GM21360 (cell line): Measurements from ENCODE around the gene C5orf63.
"Not testable (repeated sequence)": the region's sequence is repeated elsewhere in the genome, so short reads cannot be mapped to it uniquely, and the experiment has no call there.

ENCODE experiments used
- ATAC-seq: cut with Tn5 transposase; IDR thresholded peaks from one replicate; pipeline ENCODE4 v1.9.1; 2021; ENCODE audit warnings: mild to moderate bottlenecking, moderate library complexity; ENCODE audit not compliant: unreplicated experiment

Gene C5orf63

GRCh38 chr5:127076315-127077129 lies 3.2 kb upstream of the C5orf63 start:
- no peak for ATAC-seq

DNA sequence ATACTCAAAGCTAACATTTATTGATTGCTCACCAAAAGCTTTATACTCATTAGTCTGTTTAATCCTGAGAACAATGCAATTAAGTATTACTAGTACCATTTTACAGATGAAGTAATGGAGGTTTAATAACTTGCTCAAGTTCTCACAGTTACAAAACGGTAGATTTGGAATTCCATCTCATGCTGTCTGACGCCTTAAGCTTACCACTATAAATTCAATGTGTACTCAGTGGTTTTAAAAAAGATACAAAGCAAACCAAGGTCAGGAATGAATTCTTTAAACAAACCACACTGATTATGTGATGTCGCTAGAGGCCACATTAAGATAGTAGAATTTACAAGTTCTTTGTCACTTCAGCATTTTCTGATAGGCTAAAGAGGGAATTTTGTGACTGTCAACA lies 1.2 kb upstream of the C5orf63 start:
- ATAC-seq: no peak

DNA sequence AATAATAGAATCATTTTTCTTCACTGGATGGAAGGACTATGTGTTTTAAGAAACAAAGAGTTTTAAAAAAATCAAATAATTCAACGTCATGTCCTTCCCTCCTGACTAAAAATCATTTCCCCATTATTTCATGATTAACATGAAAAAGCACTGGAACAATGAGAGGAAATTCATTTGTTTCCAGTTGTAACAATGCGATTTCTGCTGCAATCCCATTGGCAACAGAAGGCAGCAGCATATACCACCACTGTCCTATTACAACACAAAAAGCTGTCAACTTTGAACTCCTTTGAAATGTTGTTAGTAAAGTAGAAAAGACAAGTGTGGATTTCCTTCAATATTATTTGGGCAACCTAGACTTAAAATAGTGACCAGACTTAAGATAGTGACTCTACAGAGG lies 3.1 kb downstream of the C5orf63 start:
- ATAC-seq: no peak

DNA sequence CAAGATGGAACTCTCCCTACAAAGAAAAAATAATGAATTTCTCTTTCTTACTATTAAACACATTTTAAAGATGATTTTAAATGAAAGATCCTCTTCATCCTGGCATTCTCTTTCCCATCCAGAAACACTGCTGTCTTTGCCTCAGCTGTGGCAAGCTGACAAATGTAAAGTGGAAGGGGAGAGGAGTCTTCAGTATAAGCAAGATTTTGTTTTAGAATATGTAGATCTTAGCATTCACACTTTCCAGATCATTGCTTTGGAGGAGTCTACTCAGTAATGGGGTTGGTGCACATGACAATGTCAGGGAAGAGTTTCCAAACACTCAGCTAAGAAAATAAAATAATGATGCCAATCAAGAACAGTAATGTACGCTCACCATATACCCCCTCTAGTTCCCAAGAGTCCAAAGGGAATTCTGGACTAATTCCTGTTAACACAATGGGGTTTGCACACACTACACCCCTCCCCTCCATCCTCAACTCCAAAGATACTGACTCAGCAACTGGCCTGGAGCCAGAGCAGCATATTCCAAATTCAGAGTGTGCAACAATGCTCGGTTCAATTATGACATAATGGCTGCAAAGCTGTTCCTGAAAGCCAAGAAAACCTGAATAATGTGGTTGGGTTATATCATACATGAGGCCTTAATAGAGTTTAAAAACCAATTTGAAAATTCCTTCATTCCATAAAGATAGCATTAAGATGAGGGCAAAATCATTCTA lies 4.6 kb downstream of the C5orf63 start:
- no peak for ATAC-seq

DNA sequence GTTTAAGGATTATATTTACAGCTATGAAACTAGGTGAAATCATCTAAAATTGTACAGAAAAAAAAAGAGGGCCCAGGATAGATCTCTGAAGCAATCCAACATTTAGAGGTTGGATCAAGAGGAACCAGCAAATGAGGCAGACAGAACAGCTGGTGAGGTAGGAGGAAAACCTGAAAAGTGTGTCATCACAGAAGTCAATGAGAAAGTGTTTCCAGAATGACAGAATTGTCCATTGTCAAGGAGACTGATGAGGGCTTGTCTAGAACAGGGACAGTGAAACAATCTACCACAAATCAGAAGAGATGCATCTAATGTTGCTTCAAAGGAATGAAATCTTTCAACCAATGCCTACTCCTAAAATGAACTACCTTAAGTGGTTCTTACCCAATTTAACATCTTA lies 6.6 kb downstream of the C5orf63 start:
- ATAC-seq: no peak

GRCh38 chr5:127064253-127064840 lies 9.0 kb downstream of the C5orf63 start:
- ATAC-seq: no peak

DNA sequence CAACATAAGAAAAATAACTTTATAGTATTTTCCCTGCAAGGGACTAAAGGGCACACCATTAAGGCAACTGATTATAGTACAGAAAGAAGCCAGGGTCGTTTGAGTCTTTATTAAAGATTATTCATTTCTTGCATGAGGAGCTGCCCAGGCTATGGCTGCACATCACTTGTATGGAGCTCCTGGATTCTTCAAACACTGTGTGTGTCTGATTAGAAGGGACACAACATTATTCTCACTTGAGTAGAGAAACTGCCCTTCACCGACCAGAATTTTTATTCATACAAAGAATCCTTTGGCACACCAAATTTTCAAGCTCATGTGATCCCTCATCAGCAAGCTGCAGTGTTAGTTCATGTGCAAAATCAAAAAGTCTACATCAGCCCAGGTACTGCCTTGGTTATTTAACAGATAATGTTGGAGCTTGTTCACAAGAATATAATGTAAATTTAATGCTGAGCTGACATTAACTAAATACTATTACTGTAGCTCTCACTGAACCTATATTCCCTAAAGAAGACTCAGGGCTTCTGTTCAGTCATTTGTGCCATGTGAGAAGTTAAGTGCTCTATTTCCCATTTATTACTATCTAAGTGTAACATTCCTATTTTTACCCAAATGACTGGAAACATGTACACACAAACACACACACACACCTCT lies 9.9 kb downstream of the C5orf63 start:
- ATAC-seq: no peak

DNA sequence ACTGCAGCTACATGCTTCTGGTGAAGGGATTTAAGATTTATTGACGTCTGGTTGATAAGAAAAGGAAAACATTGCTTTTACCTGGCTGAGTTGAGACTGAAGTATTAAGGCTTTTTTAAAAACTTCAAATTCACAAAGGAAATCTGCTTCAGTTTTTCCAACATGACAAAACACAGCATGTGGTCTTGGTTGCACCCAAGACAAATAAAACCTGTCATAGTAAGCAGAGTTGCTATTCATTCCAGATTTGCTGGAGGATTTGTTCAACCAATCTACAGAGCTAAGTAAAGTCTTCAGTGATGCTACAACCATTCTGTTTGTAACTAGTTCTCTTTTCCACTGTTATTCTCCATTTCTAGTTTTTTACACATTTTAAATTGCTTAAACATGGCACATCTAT lies 11.3 kb downstream of the C5orf63 start:
- ATAC-seq: no peak

- ATAC-seq: no peak
These were observed 11.8 kb downstream of the C5orf63 start for GRCh38 chr5:127061537-127061936.

- no peak for ATAC-seq
These were observed 12.8 kb downstream of the C5orf63 start for GRCh38 chr5:127060470-127060985.

- ATAC-seq: no peak
These were observed 16.4 kb downstream of the C5orf63 start for GRCh38 chr5:127056896-127057295.

DNA sequence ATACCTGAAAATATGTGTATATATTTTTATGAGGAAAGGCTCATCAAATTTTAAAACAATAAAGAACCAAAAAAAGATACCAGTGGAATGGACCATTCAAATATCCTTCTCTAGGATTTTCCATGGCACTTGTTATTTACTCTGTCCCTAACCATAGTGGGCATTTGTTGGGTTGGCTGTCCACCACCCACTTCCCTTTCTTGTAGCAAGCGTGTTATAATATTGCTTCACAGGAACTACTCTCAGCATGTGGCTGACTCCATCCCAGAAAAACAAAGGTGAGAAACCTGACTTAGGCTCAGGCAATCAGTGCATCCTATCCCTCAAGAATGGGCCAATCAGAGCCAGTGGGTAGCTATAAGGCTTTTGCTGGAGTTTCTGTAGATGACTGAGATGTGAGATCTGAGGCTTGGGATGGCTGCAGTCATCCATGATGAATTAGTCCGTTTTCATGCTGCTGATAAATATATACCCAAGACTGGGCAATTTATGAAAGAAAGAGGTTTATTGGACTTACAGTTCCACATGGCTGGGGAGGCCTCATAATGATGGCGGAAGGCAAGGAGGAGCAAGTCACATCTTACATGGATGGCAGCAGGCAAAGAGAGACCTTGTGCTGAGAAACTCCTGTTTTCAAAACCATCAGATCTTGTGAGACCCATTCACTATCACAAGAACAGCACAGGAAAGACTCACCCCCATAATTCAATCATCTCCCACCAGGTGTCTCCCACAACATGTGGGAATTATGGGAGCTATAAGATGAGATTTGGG lies 17.2 kb downstream of the C5orf63 start:
- no peak for ATAC-seq

DNA sequence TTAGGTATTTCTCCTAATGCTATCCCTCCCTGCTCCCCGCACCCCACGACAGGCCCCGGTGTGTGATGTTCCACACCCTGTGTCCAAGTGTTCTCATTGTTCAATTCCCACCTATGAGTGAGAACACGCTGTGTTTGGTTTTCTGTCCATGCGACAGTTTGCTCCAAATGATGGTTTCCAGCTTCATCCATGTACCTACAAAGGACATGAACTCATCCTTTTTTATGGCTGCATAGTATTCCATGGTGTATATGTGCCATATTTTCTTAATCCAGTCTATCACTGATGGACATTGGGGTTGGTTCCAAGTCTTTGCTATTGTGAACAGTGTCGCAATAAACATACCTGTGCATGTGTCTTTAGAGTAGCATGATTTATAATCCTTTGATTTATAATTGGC lies 19.8 kb downstream of the C5orf63 start:
- not testable (repeated sequence) for ATAC-seq

DNA sequence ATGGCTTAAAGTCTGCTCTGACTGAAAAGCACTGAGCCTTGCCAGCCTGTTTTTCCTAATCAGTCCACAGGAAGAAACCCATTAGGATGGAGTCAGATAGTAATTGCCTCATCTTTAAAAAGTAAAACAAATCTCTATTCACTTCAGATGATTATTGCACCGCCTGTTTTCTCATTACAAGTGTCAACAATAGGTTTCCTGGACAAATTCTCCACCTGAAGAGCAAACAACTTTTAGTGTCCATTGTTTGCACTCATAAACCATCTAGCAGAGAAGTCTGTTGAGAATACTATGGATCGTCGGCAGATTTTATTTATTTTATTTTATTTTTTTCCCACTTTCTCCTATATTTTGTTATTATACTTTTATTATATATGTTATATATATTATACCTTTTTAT lies 20.3 kb downstream of the C5orf63 start:
- ATAC-seq: no peak

DNA sequence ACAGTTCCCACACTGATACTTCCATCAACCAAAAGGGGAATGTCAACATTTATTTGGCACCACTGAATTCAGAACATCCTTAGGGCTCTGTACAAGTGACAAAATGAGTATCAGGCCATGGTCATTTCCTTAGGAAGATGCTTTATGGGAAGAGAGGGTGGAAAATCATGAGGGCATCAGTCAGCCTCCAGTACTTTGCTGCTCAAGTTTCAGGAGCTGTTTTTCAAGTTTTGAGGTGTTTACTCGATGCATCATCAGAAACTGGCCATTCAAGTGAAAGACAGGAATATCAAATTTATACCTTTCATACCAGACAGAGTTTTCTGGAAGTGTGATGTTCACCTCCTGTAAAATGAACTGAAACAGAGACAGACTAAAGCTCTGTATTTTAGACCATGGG lies 21.7 kb downstream of the C5orf63 start:
- no peak for ATAC-seq

DNA sequence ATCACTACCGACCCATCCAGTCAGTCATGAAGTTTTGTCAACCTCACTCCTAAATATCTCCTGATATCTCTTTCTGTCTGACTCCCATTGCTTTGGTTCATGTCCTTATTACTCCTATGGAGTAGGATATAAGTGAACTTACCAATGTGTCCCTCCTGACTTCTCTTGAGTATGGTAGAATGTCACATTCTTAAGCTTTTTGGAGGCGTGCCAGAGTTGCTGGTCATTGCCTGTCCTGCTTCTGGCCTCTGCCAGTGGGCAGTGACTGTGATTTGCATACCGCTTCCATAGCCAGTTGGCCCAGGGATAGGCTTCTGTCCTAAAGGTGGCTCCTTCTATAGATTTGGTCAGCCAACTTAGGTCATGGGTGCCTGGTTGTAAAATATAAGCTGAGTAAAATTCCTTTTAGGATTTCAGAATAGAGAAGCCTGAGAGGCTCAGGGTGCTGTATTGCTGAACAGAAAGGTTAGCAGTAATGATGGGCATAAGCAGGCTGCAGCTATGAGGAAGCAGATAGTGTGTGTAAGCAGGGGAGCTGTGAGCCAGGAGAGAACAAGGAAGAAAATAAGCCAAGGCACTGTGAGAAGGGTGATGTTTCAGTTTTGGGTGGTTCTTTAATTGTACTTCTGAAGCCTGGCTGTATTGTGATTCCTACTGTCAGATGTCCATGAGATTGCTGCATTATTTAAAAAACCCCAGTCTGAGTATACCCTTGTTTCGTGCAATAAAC lies 26.8 kb downstream of the C5orf63 start:
- ATAC-seq: no peak

GRCh38 chr5:127042593-127042992 lies 30.7 kb downstream of the C5orf63 start:
- no peak for ATAC-seq

DNA sequence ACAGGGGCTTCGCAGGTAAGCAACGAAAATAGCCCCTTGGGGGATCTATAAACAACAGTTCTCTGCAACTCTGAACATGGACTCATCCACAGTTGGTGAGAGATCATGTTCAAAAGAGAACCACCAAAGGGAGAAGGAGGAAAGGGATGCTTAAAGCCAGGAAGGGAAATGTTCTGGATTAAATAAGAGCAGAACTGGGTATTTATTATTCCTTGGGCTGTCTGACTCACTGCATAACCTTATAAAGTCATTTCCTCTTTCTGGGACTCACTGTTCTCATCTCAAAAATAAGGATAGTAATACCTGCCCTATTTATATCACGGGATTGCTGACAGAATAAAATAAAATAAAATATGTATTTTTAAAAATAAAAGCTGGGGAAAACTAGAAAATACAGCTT lies 31.7 kb downstream of the C5orf63 start:
- no peak for ATAC-seq

- ATAC-seq: no peak
These were observed 32.3 kb downstream of the C5orf63 start for GRCh38 chr5:127040796-127041520.
